Measurements from ENCODE around the gene FADS3.

The FADS3 gene

DNA sequence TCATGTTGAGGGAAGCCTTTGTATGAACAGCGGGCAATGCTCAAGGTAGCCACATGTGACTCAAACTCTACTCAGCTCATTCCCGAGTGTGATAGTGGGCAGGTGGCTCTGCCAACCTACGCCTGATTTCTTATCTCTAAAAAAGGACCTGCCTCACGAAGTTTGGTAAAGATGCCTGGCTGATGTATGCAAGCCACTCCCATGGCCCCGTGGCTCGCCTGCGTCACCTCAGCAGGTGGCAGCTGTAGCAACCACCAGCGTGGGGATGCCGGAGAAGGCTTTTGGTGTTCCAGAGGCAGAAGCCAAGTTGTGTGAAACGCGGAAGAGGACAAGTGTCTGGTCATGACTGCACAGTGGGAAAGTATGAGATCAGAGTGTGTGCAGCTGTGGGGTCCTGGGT is 57.9 kb downstream of the FADS3 start:
- DNase-seq = peak; percentile 16

DNA sequence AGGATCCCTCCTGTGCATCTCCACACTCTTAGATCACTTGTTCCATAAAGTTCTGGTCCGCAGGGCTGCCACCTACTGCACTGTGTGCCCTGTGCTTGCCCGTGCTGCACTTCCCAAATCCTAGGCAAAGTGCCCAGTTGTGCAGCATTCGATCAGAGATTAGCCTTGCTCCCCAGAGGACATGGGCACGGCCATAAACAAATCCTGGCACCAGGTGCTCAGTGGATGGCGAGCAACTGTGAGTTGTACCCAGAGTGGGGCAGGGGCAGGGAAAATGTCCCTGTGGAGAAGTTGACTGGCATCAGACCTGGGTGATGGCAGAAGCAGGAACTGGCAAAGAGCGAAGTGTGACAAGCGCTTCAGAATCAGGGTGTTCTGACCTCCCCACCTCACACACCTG is 58.6 kb downstream of the FADS3 start:
- DNase-seq = no peak

DNA sequence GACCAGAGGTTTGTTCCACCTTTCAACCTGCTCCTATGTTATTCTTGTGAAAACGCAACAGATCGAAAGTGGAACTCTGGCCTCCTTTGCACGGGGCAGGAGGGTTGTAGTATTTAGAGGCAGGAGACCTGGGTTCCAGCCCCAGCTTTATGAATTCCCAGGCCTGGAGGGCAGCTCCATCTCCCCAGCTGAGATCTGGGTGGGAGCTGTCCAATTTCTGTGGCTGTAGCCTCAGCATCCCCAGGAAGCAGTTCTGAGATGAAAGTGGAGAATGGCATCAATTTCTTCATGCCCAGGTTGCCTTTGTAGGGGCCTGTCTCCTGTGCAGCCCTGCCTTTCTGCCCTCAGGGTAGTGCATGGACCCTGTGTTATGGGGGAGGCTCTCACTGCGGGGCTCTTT is 59.1 kb downstream of the FADS3 start:
- DNase-seq = no peak

DNA sequence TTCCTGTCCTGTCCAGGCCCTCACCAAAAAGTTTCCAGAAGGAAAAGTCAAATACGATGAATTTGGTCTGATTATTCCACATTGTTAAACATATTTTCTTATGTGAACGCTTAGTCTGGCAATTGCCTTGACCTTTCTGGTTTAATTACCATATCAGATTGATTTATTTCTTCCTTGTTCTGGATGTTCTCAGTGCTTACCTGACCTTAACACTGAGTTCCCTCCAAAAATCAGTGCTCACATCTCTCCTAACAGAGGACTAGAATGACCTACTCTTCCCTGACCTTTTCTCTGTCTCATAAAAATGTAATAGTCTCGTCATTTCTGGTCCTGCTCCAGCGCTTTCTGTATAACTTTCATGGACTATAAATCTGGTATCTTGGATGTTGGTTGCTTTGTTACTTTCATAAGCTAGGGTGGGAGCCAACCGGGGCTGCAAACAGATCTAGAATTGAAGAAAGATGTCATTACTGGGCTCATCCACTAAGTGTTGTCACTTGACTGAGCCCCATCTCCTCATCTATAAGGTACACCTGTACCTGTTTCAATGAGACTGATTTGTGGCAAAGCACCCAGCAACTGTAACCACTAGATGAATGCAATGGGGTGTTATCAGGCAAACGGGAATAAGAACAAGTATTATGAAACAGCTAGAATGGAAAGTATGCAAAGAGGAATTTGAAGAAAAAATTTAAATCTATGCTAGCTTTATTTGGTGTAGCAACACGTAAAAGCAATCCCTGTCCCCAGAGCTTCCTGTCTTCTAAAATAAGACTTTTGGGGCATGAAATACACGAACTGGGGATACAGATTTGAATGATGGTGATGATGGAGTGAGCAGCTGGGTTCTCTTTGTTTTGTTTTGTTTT is 60.9 kb downstream of the FADS3 start:
- no peak for DNase-seq

DNA sequence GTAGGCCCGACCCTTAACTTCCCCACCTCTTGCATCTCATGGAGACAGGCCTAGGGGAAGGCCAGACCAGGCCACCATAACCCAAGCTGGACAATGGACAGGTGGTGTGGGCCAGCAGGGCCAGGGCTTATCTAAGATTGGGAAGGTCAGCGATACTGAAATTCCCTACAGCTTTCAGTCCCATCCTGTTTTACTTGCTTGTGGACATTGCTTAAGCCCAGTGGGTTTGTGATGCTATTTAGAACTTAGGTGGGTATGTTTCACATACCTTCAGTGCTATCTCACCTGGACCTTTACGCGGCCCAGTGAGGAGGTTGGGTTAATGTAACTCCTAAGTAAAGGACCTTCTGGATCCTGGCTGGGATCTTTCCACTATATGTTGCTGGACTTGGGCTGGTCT is 61.5 kb downstream of the FADS3 start:
- DNase-seq = no peak

DNA sequence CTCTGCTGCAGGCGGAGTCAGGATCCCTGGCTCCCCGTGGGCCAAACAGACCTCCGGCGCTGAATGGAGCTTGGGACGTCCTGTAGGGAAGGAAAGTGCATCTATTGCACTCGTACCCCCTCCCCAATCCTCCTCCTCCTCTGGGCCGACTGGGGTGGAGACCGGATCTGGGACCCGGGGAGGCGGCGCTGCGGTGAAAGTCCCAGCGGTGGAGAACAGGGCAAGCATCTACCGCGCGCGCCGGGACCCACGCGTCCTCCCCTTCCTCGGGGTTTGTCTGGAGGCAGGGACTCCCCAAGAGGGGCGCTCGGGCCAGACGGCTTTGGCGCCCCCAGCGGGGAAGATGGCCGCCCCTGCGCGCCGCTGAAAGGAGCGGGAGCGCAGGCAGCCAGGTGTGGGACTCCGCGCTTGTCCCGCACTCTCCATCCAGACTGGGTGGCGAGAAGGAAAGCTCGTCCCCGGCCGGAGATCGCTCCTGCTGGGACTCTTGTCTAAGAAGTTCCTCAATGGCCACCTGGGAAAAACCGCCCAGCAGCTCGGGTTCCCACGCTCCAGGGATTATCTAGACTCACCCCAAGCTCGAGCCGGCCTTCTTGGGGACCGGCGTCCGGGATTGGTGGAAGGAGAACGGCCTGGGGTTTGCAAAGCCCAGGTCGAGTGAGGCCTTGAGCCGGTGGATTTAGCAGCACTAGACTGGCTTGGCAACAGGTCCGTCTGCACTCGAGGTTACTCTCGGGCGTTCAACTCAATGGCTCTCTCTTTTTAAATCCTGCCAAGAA is 62.5 kb downstream of the FADS3 start:
- peak; percentile 47 for DNase-seq

DNA sequence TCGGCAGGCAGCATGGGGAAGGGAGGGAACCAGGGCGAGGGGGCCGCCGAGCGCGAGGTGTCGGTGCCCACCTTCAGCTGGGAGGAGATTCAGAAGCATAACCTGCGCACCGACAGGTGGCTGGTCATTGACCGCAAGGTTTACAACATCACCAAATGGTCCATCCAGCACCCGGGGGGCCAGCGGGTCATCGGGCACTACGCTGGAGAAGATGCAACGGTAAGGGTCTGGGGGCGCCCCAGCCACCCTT is 63.0 kb downstream of the FADS3 start:
- DNase-seq = no peak

DNA sequence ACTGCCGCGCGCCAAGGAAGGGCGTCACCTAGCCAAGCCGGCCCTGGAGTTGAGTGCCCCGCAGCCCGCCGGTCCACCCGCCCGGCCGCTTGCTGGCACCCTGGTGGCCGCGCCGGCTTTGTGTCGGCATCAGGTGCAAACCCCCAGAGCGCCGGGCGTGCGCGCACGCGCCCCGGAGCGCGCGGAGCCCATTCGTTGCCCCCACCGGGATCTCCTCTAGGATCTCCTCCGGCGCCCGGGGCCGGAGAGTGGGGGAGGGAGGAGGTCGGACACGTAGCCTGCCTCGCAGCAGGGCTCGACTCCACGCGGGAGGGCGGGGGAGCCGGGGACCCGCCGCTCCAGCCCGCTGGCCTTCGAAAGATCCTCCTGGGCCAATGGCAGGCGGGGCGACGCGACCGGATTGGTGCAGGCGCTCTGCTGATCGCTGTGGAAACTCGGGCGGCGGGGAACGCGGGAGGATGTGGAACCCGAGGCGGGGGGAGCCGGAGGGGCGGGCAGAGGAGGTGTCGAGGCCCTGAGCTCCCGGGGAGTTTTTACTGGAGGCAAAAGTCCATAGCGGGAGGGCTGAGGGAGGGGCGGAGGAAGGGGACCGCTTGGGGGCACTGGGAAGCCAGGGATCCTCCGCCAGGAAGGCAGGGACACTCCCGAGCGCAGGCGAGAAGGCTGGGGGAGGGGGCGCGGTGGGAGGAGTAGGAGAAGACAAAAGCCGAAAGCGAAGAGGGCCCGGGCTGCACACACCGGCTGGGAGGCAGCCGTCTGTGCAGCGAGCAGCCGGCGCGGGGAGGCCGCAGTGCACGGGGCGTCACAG is 63.6 kb downstream of the FADS3 start, which contains the start of gene FADS2:
TSS of gene FADS2 (plus strand) at position 730 of the 808 bp plus-strand sequence. CDS start 91 bp downstream, outside the sequence.
- peak; percentile 86 for DNase-seq

DNA sequence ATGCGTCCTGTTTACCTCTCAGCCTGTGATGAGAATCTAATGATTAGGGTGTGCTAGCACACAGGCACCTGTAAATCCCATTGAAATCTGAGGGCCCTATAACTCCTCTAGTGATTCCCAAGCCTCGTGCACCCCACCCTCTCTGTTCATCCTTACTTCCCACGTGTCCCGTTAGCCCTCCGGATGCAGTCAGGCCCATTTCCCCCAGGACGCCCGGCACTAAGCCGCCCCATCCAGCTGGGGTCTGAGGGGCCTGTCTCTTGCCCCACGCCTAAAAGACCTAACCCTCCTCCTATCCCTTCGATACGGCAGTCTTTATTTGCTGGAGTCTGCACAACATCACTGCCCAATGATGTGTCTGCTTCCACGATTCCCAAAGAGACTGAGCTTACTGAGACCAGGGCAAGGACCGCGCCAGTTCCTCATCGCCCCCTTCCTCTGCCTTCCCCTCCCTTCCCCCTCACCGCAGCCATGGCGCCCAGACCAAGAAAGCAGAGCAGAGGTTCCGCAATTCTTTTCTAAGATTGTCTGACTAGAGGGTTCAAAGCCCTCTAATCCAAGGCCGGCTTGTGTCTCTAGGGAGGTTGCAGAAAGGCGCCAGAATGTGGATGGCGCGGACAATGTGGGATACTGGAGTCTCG is 64.3 kb downstream of the FADS3 start:
- no peak for DNase-seq

Measured in activated CD4-positive, alpha-beta T cell treated with anti-CD3 and anti-CD28 coated beads for 48 hours (primary cell).